Measurements from ENCODE around the gene FCAMR. TPM values are rescaled to one million over a fixed set of nuclear protein-coding genes. Genes with fewer than 3 reads are reported as not detected.

FCAMR gene
- total and polyA plus RNA-seq, 2 experiments from 2014 or later = not detected

GRCh38 chr1:207006083-207006482 lies 35.8 kb upstream of the FCAMR start:
- Histone ChIP-seq H3K27me3 (ENCODE audit: insufficient read depth) (no peaks in the 10 kb centered on the region), H3K4me2 (no peak overlapping the region), H2AFZ (no peak overlapping the region), H3K4me3 (no peak overlapping the region), H3K79me2 (replicated peaks; ENCODE audit: insufficient read depth) (no peaks in the 10 kb centered on the region), H3K27ac (ENCODE audit: low read depth) (no peak overlapping the region), H3K36me3 (ENCODE audit: insufficient read depth) (no peaks in the 10 kb centered on the region), H3F3A (replicated peaks; ENCODE audit: low read depth) (no peaks in the 10 kb centered on the region), H3K9me2 (ENCODE audit: insufficient read depth) (no peaks in the 10 kb centered on the region), H4K20me1 (replicated peaks; ENCODE audit: insufficient read depth) (no peaks in the 10 kb centered on the region), H3K4me1 (ENCODE audit: insufficient read depth) (no peaks in the 10 kb centered on the region)
- no peaks in the 10 kb centered on the region for H3K9me3 Mint-ChIP-seq
- DNase-seq (ENCODE audit: low spot score) (no peak), ATAC-seq (no peak)
- peaks cover 8% of the 10 kb centered on the region; the same call in 2 of the 3 replicates for H3K4me1 Mint-ChIP-seq
- no peak overlapping the region for H3K27ac Mint-ChIP-seq
- peaks cover 5% of the 10 kb centered on the region for H3K27me3 Mint-ChIP-seq (ENCODE audit: insufficient read depth, low read depth, poor library complexity)
- H3K4me3 Mint-ChIP-seq = no peak overlapping the region
- TF ChIP-seq EZH2 (IDR thresholded peaks at IDR 0.05; ENCODE audit: low read depth, unreplicated experiment) = no peak
- no peak for TF ChIP-seq EZH2phosphoT487 (IDR thresholded peaks at IDR 0.05; ENCODE audit: unreplicated experiment)
- TF ChIP-seq JUNB (IDR thresholded peaks at IDR 0.05; ENCODE audit: unreplicated experiment) = no peak
- TF ChIP-seq CREB1 (CRISPR knock-in tag; IDR thresholded peaks at IDR 0.05; ENCODE audit: low read depth) = no peak
- no peak for TF ChIP-seq REST (IDR thresholded peaks at IDR 0.05; ENCODE audit: unreplicated experiment)
- no peak for TF ChIP-seq ZNF331 (CRISPR knock-in tag; IDR thresholded peaks at IDR 0.05; ENCODE audit: low read depth)
- no peak for TF ChIP-seq ZNF462 (CRISPR knock-in tag; IDR thresholded peaks at IDR 0.05)
- no peak for TF ChIP-seq CTCF (conservative IDR thresholded peaks at IDR 0.05; ENCODE audit: low read depth in 2 of 2)
- no peak for TF ChIP-seq NANOG (IDR thresholded peaks at IDR 0.05; ENCODE audit: borderline replicate concordance)
- no peak for TF ChIP-seq ETS1 (IDR thresholded peaks at IDR 0.05)
- TF ChIP-seq STAT1 (IDR thresholded peaks at IDR 0.05; ENCODE audit: unreplicated experiment) = no peak
- no peak for TF ChIP-seq POLR2AphosphoS5 (IDR thresholded peaks at IDR 0.05; ENCODE audit: low read depth)
- no peak for TF ChIP-seq ZNF114 (CRISPR knock-in tag; IDR thresholded peaks at IDR 0.05)
- no peaks in the 10 kb centered on the region for H3K36me3 Mint-ChIP-seq (ENCODE audit: low read depth)

Data from GM23338 (cell line).